ENCODE data around the gene PRPSAP2. TPM values are rescaled to one million over a fixed set of nuclear protein-coding genes. Genes with fewer than 3 reads are reported as not detected.
A peak's percentile ranks its signal among the peaks of the same experiment; 100 is the strongest.

The PRPSAP2 gene
- total RNA-seq, 6 experiments from 2014 or later = 20.4 to 27.2 (median 23.1) TPM

DNA sequence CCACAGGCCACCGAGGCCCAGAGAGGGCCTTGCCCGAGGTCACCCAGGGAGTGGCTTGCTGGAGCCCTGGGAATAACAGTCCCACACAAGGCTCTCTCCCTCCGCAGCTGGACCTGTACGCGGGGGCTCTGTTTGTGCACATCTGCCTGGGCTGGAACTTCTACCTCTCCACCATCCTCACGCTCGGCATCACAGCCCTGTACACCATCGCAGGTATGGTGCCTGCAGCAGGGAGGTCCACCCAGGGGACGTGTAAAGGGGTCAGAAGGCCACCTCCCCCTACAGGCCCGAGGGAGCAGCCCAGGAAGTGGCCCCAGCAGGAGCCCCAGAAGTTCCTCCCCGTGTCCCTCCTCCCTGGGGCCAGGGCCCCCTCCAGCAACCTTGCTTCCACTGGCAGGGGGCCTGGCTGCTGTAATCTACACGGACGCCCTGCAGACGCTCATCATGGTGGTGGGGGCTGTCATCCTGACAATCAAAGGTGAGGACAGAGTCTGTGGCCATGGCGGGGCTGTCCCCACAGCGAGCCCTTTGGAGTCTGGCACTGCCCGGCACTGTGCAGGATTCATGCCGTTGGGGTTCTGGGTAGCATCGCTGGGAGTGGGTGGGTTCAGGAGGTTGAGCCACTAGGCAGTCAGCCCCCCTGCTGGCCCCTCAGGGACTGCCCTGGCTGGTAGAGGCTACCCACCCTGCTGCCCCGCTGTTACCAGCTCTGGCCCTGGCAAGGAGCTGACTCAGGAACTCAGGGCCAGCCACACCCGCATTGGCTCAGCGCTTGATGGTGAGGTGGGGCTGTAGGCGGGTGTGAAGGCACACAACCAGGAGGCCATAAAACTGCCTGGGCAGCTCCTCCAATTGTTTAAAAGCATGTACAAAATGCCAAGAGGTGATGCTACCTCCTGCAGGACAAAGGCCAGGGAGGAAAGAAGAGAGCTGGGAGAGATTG is 111.3 kb downstream of the PRPSAP2 start:
- DNase-seq = no peak
- Mint-ChIP-seq H3K4me3 (no peak overlapping the region), H3K9me3 (no peaks in the 10 kb centered on the region), H3K36me3 (ENCODE audit: low read depth) (peaks cover 9% of the 10 kb centered on the region; the same call in 1 of the 2 replicates), H3K4me1 (ENCODE audit: low read depth) (peaks cover 11% of the 10 kb centered on the region), H3K27me3 (ENCODE audit: insufficient read depth) (peaks cover 4% of the 10 kb centered on the region), H3K27ac (peak overlapping the region; percentile 29; the same call in 1 of the 2 replicates)
- TF ChIP-seq, protein P1, sequence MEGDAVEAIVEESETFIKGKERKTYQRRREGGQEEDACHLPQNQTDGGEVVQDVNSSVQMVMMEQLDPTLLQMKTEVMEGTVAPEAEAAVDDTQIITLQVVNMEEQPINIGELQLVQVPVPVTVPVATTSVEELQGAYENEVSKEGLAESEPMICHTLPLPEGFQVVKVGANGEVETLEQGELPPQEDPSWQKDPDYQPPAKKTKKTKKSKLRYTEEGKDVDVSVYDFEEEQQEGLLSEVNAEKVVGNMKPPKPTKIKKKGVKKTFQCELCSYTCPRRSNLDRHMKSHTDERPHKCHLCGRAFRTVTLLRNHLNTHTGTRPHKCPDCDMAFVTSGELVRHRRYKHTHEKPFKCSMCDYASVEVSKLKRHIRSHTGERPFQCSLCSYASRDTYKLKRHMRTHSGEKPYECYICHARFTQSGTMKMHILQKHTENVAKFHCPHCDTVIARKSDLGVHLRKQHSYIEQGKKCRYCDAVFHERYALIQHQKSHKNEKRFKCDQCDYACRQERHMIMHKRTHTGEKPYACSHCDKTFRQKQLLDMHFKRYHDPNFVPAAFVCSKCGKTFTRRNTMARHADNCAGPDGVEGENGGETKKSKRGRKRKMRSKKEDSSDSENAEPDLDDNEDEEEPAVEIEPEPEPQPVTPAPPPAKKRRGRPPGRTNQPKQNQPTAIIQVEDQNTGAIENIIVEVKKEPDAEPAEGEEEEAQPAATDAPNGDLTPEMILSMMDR (IDR thresholded peaks at IDR 0.05) = no peak

DNA sequence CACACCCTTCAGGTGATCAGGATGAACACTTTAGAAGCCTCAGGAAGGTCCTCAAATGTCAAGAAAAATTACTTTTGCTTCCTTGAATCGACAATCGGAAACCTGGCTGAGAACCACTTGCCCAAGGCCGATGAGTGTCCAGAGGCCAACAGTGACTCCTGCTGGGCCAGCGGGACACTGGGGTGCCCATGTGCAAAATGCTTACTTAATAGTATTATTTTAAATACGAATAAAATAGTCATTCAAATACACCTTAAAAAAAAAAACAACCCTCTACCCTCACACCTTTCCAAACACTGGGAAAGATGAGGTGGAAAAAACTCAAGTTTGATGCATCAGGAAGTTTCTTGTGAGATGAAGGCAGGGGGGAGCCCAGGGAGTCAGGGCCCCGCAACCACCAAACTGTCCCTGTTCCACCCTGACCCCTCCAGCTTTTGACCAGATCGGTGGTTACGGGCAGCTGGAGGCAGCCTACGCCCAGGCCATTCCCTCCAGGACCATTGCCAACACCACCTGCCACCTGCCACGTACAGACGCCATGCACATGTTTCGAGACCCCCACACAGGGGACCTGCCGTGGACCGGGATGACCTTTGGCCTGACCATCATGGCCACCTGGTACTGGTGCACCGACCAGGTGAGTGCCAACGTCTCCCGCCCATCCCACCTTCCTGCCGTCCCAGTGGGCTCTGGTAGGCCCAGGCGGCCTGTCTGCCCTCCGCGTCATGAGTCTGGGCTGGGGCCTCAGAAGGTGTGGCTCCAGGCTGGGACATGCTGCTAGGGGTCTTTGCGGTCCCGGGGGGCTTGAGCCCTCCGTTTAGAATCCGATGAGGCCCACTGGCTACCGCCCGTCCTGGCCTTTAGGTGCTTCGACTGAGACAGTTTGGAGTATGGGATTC is 112.9 kb downstream of the PRPSAP2 start:
- Mint-ChIP-seq H3K27ac (0 out of 2 replicates have a peak overlapping the region, but pooled peaks have one; percentile 25), H3K36me3 (ENCODE audit: low read depth) (peaks cover 9% of the 10 kb centered on the region; the same call in 1 of the 2 replicates), H3K4me3 (no peak overlapping the region)

DNA sequence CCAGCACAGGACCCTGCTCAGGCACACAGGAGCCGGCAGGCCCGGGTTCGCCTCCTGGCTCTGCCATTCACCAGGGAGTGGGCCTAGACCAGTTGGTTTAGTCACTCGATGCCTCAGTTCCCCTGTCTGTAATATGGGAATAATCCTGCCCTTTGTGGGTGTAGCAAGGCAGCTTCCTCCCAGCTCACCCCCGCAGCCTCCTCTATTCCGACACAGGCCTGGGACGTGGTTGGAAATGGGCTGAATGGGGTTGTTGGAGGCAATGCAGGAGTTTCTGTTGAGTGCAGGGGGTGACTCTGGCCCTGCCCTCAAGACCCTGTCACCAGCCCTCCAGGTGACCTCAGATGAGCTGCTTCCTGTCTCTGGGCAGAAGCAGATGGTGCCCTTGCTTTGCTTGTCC is 113.9 kb downstream of the PRPSAP2 start:
- no peak for DNase-seq
- peaks cover 4% of the 10 kb centered on the region for H3K27me3 Mint-ChIP-seq (ENCODE audit: insufficient read depth)
- TF ChIP-seq, protein P1 (IDR thresholded peaks at IDR 0.05) = no peak
- H3K36me3 Mint-ChIP-seq (ENCODE audit: low read depth) = peaks cover 16% of the 10 kb centered on the region; the same call in 1 of the 2 replicates
- no peak overlapping the region for H3K27ac Mint-ChIP-seq
- no peaks in the 10 kb centered on the region for H3K9me3 Mint-ChIP-seq
- H3K4me3 Mint-ChIP-seq = no peak overlapping the region
- peaks cover 16% of the 10 kb centered on the region for H3K4me1 Mint-ChIP-seq (ENCODE audit: low read depth)

More for the DNA sequence above, 112.9 kb downstream of the PRPSAP2 start:
- peaks cover 16% of the 10 kb centered on the region for H3K4me1 Mint-ChIP-seq (ENCODE audit: low read depth)
- H3K9me3 Mint-ChIP-seq = no peaks in the 10 kb centered on the region
- H3K27me3 Mint-ChIP-seq (ENCODE audit: insufficient read depth) = peaks cover 4% of the 10 kb centered on the region
- TF ChIP-seq, protein P1 (IDR thresholded peaks at IDR 0.05) = peak; percentile 40
- no peak for DNase-seq

DNA sequence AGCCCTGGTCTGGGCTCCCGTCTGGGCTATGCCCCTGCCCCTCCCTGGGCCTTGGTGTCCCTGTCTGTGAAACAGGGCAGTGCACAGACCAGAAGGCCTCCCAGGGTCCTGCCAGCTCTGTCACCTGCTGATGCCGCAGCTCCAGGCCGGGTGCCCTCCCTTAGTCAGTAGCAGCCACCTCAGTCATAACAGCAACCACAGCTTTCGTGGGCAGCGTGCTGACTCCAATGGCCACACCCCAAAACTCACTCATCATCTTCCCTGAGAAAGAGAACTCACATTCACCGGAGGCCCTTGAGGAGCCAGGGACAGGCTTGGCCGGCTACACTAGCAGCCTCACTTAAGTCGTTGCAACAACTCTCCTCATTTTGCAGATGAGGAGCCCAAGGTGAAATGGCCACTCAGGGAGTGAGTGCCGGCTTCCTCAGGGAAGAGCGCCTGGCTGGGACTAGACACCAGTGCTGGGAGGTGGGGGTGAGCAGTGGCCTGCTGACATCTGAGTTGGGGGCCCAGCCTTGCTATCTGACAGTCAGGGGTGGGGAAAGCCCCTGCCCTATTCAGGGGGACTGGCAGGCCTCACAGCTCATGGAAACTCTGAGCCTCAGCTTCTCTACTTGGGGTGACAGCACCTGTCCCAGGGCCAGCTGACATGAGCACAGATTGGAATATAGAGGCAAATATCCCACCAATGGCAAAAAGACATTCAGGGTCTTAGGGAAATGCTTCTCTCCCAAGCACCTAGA is 116.6 kb downstream of the PRPSAP2 start:
- Mint-ChIP-seq H3K36me3 (ENCODE audit: low read depth) (peaks cover 18% of the 10 kb centered on the region; the same call in 1 of the 2 replicates), H3K4me1 (ENCODE audit: low read depth) (peaks cover 13% of the 10 kb centered on the region), H3K4me3 (no peak overlapping the region), H3K27ac (peak overlapping the region; percentile 52), H3K27me3 (ENCODE audit: insufficient read depth) (no peaks in the 10 kb centered on the region; the same call in 1 of the 2 replicates), H3K9me3 (no peaks in the 10 kb centered on the region)
- TF ChIP-seq, protein P1 (IDR thresholded peaks at IDR 0.05) = no peak
- peak; percentile 20 for DNase-seq

DNA sequence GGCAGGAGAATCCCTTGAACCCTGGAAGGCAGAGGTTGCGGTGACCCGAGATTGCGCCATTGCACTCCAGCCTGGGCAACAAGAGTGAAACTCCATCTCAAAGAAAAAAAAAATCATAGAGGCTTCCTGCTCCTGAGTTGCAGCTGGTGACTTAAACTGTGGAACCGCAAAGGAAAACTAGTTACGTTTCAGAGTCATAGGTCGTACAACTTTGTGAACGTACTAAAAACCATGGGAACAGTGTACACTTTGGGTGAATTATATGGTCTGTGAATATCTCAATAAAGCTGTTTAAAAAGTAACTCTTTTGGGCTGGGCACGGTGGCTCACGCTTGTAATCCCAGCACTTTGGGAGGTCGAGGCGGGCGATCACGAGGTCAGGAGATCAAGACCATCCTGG is 117.7 kb downstream of the PRPSAP2 start:
- H3K36me3 Mint-ChIP-seq (ENCODE audit: low read depth) = peaks cover 11% of the 10 kb centered on the region; the same call in 1 of the 2 replicates
- peaks cover 10% of the 10 kb centered on the region for H3K4me1 Mint-ChIP-seq (ENCODE audit: low read depth)
- no peak for DNase-seq
- TF ChIP-seq, protein P1 (IDR thresholded peaks at IDR 0.05) = no peak
- H3K4me3 Mint-ChIP-seq = no peak overlapping the region
- no peaks in the 10 kb centered on the region for H3K9me3 Mint-ChIP-seq
- no peak overlapping the region for H3K27ac Mint-ChIP-seq
- no peaks in the 10 kb centered on the region for H3K27me3 Mint-ChIP-seq (ENCODE audit: insufficient read depth)
